Measurements from ENCODE around the gene CD163L1. TPM values are rescaled to one million over a fixed set of nuclear protein-coding genes. Genes with fewer than 3 reads are reported as not detected.

CD163L1 gene
- total RNA-seq, 2 donors from 2014 or later, result 0.08 TPM; not detected in 1

GRCh38 chr12:7383157-7383556 lies 60.8 kb downstream of the CD163L1 start:
- no peak for DNase-seq
- peaks cover 2% of the 10 kb centered on the region for H3K36me3 Mint-ChIP-seq (ENCODE audit: low read depth)
- no peak overlapping the region for H3K4me3 Mint-ChIP-seq
- no peak overlapping the region for H3K27ac Mint-ChIP-seq
- H3K27me3 Mint-ChIP-seq, result peaks cover 18% of the 10 kb centered on the region
- no peaks in the 10 kb centered on the region for H3K4me1 Mint-ChIP-seq
- no peaks in the 10 kb centered on the region for H3K9me3 ChIP-seq (ENCODE audit: control insufficient read depth, low read length, poor library complexity, severe bottlenecking)
- no peak for ATAC-seq

GRCh38 chr12:7376196-7376595 lies 67.8 kb downstream of the CD163L1 start:
- H3K9me3 ChIP-seq (ENCODE audit: control insufficient read depth, low read length, poor library complexity, severe bottlenecking), result no peaks in the 10 kb centered on the region
- Mint-ChIP-seq H3K4me3 (no peak overlapping the region), H3K4me1 (peaks cover 4% of the 10 kb centered on the region), H3K27me3 (peaks cover 14% of the 10 kb centered on the region), H3K36me3 (ENCODE audit: low read depth) (no peaks in the 10 kb centered on the region), H3K27ac (no peak overlapping the region)
- no peak for DNase-seq
- no peak for ATAC-seq

DNA sequence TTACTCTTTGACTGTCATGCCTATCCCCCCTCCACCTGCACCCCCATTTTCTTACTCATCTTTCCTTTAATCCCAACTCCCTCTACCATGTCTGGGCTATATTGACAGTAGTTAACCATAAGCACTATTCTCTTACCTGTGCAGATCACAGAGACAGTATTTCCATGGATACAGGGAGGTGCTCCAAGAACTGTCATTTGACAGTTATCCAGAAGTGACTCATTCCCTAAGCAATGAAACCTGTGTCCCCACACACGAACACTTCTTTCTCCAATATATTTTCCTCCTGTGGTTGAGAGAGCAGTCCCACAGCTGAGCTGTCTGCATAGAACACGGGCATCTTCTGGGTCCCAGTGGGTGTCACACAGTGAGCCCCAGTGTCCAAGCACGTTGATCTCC lies 68.8 kb downstream of the CD163L1 start:
- peaks cover 13% of the 10 kb centered on the region for H3K27me3 Mint-ChIP-seq
- peaks cover 4% of the 10 kb centered on the region for H3K4me1 Mint-ChIP-seq
- no peak overlapping the region for H3K4me3 Mint-ChIP-seq
- H3K27ac Mint-ChIP-seq, result no peak overlapping the region
- H3K9me3 ChIP-seq (ENCODE audit: control insufficient read depth, low read length, poor library complexity, severe bottlenecking), result no peaks in the 10 kb centered on the region
- DNase-seq (no peak), ATAC-seq (no peak)
- no peaks in the 10 kb centered on the region for H3K36me3 Mint-ChIP-seq (ENCODE audit: low read depth)

- no peak for DNase-seq
- Mint-ChIP-seq H3K27ac (no peak overlapping the region), H3K4me1 (peaks cover 4% of the 10 kb centered on the region), H3K4me3 (no peak overlapping the region), H3K27me3 (peaks cover 8% of the 10 kb centered on the region), H3K36me3 (ENCODE audit: low read depth) (no peaks in the 10 kb centered on the region)
- ATAC-seq, result no peak
- no peaks in the 10 kb centered on the region for H3K9me3 ChIP-seq (ENCODE audit: control insufficient read depth, low read length, poor library complexity, severe bottlenecking)
Measured at GRCh38 chr12:7374423-7375144, 69.4 kb downstream of the CD163L1 start.

- no peak overlapping the region for H3K4me3 Mint-ChIP-seq
- DNase-seq, result no peak
- H3K27ac Mint-ChIP-seq, result no peak overlapping the region
- peaks cover 4% of the 10 kb centered on the region for H3K4me1 Mint-ChIP-seq
- H3K9me3 ChIP-seq (ENCODE audit: control insufficient read depth, low read length, poor library complexity, severe bottlenecking), result peaks cover 2% of the 10 kb centered on the region
- no peaks in the 10 kb centered on the region for H3K36me3 Mint-ChIP-seq (ENCODE audit: low read depth)
- H3K27me3 Mint-ChIP-seq, result peaks cover 10% of the 10 kb centered on the region
- ATAC-seq, result no peak
Measured at GRCh38 chr12:7373226-7373625, 70.7 kb downstream of the CD163L1 start.

GRCh38 chr12:7369274-7369729 lies 74.7 kb downstream of the CD163L1 start:
- no peak overlapping the region for H3K4me3 Mint-ChIP-seq
- ATAC-seq, result no peak

GRCh38 chr12:7362734-7363133 lies 81.2 kb downstream of the CD163L1 start:
- Mint-ChIP-seq H3K4me3 (no peak overlapping the region), H3K36me3 (ENCODE audit: low read depth) (peaks cover 2% of the 10 kb centered on the region), H3K27ac (no peak overlapping the region), H3K4me1 (no peaks in the 10 kb centered on the region), H3K27me3 (peaks cover 7% of the 10 kb centered on the region)
- ATAC-seq, result no peak
- no peaks in the 10 kb centered on the region for H3K9me3 ChIP-seq (ENCODE audit: control insufficient read depth, low read length, poor library complexity, severe bottlenecking)
- DNase-seq, result no peak

More at GRCh38 chr12:7369274-7369729, 74.7 kb downstream of the CD163L1 start:
- H3K4me1 Mint-ChIP-seq, result no peaks in the 10 kb centered on the region
- peaks cover 10% of the 10 kb centered on the region for H3K27me3 Mint-ChIP-seq
- peaks cover 2% of the 10 kb centered on the region for H3K36me3 Mint-ChIP-seq (ENCODE audit: low read depth)
- DNase-seq, result no peak
- H3K9me3 ChIP-seq (ENCODE audit: control insufficient read depth, low read length, poor library complexity, severe bottlenecking), result peaks cover 2% of the 10 kb centered on the region
- H3K27ac Mint-ChIP-seq, result no peak overlapping the region

- DNase-seq, result no peak
- H3K9me3 ChIP-seq (ENCODE audit: control insufficient read depth, low read length, poor library complexity, severe bottlenecking), result no peaks in the 10 kb centered on the region
- ATAC-seq, result no peak
- Mint-ChIP-seq H3K36me3 (ENCODE audit: low read depth) (peaks cover 2% of the 10 kb centered on the region), H3K4me1 (no peaks in the 10 kb centered on the region), H3K27ac (no peak overlapping the region), H3K27me3 (peaks cover 7% of the 10 kb centered on the region), H3K4me3 (no peak overlapping the region)
Measured at GRCh38 chr12:7361265-7361664, 82.7 kb downstream of the CD163L1 start.

- peaks cover 2% of the 10 kb centered on the region for H3K36me3 Mint-ChIP-seq (ENCODE audit: low read depth)
- H3K27ac Mint-ChIP-seq, result no peak overlapping the region
- H3K4me1 Mint-ChIP-seq, result peaks cover 6% of the 10 kb centered on the region
- no peaks in the 10 kb centered on the region for H3K9me3 ChIP-seq (ENCODE audit: control insufficient read depth, low read length, poor library complexity, severe bottlenecking)
- no peak overlapping the region for H3K4me3 Mint-ChIP-seq
- no peak for DNase-seq
- ATAC-seq, result no peak
- H3K27me3 Mint-ChIP-seq, result no peaks in the 10 kb centered on the region
Measured at GRCh38 chr12:7354529-7354928, 89.4 kb downstream of the CD163L1 start.

- Mint-ChIP-seq H3K4me1 (peaks cover 6% of the 10 kb centered on the region), H3K4me3 (no peak overlapping the region), H3K36me3 (ENCODE audit: low read depth) (peaks cover 2% of the 10 kb centered on the region), H3K27ac (no peak overlapping the region), H3K27me3 (no peaks in the 10 kb centered on the region)
- no peak for ATAC-seq
- DNase-seq, result no peak
- no peaks in the 10 kb centered on the region for H3K9me3 ChIP-seq (ENCODE audit: control insufficient read depth, low read length, poor library complexity, severe bottlenecking)
Measured at GRCh38 chr12:7352661-7353060, 91.3 kb downstream of the CD163L1 start.

GRCh38 chr12:7351177-7351576 lies 92.8 kb downstream of the CD163L1 start:
- DNase-seq, result no peak
- Mint-ChIP-seq H3K4me1 (peaks cover 9% of the 10 kb centered on the region), H3K36me3 (ENCODE audit: low read depth) (peaks cover 2% of the 10 kb centered on the region), H3K27me3 (no peaks in the 10 kb centered on the region), H3K4me3 (no peak overlapping the region), H3K27ac (no peak overlapping the region)
- no peaks in the 10 kb centered on the region for H3K9me3 ChIP-seq (ENCODE audit: control insufficient read depth, low read length, poor library complexity, severe bottlenecking)
- no peak for ATAC-seq

DNA sequence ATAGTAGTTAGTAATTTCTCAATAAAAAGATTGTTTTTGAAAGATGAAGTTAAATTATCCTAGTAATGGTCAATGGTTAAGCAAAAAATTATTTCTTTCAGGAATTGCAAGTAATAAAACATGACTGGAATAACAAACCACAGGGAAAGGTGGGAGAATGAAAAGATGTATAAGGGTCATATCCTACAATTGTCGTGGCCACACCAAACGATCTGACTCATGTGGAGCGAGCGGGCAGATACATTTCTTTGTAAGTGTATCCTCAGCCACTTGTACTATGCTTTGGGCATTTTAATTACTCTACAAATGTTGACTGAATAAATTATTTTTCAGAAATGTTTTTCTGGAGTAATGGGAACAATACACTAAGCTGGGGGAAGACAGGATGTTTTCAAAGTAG lies 94.5 kb downstream of the CD163L1 start:
- H3K27me3 Mint-ChIP-seq, result no peaks in the 10 kb centered on the region
- peaks cover 13% of the 10 kb centered on the region for H3K4me1 Mint-ChIP-seq
- DNase-seq (no peak), ATAC-seq (no peak)
- H3K4me3 Mint-ChIP-seq, result no peak overlapping the region
- H3K9me3 ChIP-seq (ENCODE audit: control insufficient read depth, low read length, poor library complexity, severe bottlenecking), result no peaks in the 10 kb centered on the region
- peaks cover 2% of the 10 kb centered on the region for H3K36me3 Mint-ChIP-seq (ENCODE audit: low read depth)
- H3K27ac Mint-ChIP-seq, result no peak overlapping the region

- Mint-ChIP-seq H3K4me1 (peaks cover 16% of the 10 kb centered on the region), H3K27ac (peak overlapping the region; percentile 5), H3K4me3 (peak overlapping the region; percentile 0), H3K36me3 (ENCODE audit: low read depth) (no peaks in the 10 kb centered on the region), H3K27me3 (no peaks in the 10 kb centered on the region)
- no peaks in the 10 kb centered on the region for H3K9me3 ChIP-seq (ENCODE audit: control insufficient read depth, low read length, poor library complexity, severe bottlenecking)
- peak; percentile 68 for ATAC-seq
- no peak for DNase-seq
Measured at GRCh38 chr12:7346551-7347225, 97.3 kb downstream of the CD163L1 start.
